ENCODE data around the gene JMJD6.
"Not testable (repeated sequence)": the region's sequence is repeated elsewhere in the genome, so short reads cannot be mapped to it uniquely, and the experiment has no call there.

JMJD6 gene

DNA sequence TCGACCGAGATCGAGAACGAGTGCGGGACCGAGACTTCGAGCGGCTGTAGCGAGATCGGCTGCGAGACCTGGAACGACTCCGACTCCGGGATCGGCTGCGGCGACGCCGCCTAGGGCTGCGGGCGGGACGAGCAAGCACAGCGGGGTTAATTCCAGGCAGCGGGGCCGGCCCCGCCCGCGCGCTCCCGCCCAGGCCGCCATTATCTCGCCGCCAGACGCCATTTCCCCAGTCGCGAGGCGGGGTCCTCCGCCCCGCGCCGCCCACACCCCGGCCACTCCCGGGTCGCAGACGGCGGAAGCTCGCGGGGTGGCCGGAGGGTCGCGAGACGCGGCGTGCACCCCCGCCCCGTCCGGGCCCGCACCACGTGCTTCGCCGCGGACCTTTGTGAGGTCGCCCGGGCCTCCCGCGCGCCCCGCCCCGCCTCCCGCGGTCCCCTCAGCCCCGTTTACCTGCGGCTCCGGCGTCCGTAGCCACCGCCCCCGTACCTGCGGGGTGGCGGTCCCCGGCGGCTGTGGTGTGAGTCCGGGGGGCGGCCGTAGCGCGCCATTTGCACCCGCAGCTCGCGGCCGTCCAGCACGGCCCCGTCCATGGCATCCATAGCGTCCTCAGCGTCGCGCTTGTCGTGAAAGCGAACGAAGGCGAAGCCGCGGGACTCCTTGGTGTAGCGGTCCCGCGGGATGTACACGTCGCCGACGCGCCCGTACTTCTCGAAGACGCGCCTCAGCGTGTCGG, 10.1 kb upstream of the JMJD6 start:
- no peak for DNase-seq

- DNase-seq: no peak
Measured at GRCh38 chr17:76735586-76736348, 9.4 kb upstream of the JMJD6 start.

DNA sequence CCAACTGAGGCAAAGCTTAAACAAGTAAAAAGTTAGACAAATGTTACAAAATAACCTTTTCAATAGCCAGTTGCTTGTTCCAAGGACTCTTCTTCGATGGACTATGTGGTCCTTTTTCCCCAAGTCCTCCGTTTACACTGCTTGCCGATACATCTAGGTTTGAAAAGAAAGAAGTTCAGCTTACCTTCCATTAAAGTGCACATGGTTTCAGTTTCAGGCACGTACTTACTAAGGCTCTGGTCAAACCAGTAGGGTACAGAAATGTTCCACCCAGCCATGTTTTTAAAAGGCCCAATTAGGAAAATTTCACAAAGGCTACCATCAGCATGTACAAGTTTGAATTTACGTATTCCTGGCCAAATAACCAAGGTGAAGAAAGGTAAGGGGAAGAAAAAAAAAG, 8.6 kb upstream of the JMJD6 start:
- no peak for DNase-seq

DNA sequence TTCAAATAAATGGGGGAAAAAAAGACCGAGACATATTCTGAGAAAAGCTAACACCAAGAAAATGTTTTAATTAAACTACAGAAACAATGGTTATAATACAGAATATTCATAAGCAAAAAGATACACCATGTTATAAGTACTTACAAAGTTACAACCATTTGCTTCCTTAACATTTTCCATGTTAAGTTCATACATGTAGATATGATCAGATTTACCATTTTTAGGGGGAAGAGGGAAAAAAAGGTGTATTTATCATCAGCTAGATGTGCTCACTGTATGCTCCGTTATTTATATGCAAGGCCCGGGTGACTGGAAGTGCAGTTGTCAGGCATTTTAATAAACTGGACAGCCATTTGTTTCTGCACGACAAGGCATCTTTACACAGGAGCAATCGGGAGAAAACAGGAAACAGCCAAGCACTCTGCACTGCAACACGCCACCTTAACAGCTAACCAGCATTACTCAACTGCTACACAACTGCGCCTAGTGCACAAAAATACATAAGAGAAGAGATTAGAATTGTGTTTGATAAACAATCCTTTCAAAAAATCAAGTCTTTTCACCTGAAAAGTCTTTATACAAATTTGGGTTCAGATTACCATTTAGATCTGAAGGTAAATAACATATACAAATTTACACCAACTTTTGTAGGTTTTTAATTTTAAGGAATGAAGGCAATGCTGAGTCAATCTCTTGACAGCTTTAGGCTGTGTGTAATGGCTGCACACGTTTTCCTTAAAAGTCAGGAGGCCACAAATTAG, 7.9 kb upstream of the JMJD6 start:
- DNase-seq: no peak

DNA sequence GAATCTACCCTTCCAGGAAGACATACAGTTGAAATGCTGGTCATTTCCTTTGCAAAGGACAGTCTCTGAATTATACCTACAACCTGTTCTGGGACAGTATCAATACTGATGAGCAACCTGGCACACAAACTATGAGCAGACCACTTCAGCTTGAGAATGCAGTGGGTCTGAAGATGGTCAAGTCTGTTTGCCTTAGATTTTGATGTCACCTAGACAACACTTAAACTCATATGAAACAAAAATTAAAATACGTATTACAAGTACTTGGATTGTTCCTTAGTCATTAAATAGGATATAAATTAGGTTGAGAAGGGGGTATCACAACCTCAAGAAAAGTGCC, 7.2 kb upstream of the JMJD6 start:
- DNase-seq: no peak

GRCh38 chr17:76732734-76733617, 6.6 kb upstream of the JMJD6 start:
- no peak for DNase-seq

- DNase-seq: not testable (repeated sequence)
Measured at GRCh38 chr17:76731800-76732733, 5.7 kb upstream of the JMJD6 start.

GRCh38 chr17:76727745-76728456, 1.5 kb upstream of the JMJD6 start:
- DNase-seq: no peak

DNA sequence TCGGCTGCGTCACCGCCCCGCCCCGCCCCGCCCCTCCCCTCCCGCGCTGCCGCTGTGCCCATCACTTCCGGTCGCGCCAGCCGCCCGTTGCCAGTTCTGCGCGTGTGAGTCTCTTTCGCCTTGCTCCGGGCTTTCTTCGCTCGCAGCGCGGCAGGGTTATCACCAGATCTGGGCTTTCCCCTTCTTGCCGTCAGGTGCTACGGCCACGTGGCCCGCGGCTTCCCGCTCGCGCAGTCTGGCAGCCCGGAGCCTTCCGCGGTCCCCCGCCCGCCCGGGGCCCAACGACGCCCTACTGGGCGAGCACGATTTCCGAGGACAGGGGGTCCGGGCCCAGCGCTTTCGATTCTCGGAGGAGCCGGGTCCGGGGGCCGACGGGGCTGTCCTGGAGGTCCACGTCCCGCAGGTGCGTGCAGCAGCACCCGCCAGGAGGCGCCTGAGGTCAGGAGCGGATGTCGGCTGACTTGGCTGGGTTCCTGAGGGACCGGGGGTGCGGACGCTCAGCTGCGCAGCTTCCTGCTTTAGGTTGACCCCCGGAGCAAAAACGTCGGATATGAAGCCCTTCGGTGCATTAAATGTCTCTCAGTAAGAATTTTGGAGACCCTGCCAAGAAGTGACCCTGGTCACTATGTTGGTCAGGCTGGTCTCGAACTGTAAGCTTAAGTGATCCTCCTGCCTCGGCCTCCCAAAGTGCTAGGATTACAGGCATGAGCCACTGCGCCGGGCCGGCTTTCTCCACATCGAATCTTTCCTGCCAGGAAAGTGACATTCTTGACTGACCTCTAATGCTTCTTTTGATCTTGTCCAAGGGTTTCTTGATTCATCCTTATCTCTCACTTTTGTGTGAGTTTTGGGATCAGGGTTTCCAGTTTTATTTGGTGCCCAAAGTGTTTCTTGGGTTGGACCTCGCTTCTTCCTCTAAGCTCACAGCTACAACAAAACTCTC, 641 bp upstream of the JMJD6 start, which contains the start of gene METTL23:
METTL23 (plus strand) TSS at position 64 of the 943 bp plus-strand sequence. CDS start 2,872 bp downstream, outside the sequence.
- DNase-seq: no peak

- DNase-seq: no peak
Measured at GRCh38 chr17:76725580-76726230, 701 bp downstream of the JMJD6 start.

DNA sequence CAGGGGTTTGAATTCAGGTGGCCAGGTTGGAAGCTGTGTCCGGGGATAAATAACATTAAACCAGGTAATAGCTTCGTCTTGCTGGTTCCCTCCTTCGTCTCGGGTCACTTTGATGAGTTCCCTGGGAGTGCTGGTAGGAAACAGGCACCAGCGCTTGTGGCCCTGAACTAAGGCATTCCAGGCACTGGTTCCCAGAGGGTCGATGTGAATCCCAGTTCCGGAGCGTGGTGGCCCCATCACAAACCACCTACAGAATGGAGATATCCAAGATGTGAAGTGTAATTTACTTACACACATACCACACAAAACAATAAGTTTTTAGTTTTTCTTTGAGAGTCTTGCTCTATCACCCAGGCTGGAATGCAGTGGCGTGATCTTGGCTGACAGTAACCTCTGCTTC, 2.6 kb downstream of the JMJD6 start:
- no peak for DNase-seq

- DNase-seq: not testable (repeated sequence)
Measured at GRCh38 chr17:76722977-76723376, 3.4 kb downstream of the JMJD6 start.

- no peak for DNase-seq
Measured at GRCh38 chr17:76722279-76722678, 4.1 kb downstream of the JMJD6 start.

DNA sequence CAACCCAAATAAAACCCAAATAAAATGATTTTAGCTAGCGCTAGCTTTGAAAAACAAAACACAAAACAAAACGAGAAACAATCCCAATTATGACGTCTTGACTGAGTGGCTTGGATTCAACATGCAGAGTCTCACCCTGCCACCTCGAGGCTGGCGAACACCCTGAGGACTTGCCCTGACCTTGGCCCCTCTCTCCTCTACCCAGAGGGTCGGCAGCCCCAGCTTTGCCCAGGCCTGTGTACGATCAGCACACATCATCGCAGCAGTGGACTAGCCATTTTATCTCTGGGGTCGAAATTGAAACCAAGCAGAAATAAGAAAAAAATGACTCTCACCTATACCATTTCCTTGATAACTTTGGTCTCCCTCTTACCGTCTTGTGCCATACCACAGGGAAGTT, 4.9 kb downstream of the JMJD6 start:
- DNase-seq: no peak

GRCh38 chr17:76720941-76721340, 5.5 kb downstream of the JMJD6 start:
- no peak for DNase-seq

DNA sequence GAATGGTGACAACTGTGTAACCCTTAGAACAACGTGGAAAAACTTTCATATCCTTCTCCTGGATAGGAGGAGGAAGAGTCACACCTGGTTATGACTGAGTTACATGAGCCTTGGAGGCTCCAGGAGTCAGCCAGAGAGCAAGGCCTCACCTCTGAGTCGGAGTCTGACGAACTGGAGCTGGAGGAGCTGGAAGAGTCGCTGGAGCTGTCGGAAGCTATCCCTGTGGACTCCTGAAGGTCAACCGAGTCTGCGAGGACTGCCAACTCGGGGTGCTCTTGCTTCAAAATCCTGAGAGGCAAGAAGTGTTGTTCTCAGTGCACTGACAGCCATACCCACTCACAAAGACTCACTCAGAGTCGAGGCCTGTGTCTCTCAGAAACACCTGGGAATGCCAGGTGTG, 6.2 kb downstream of the JMJD6 start:
- no peak for DNase-seq

DNA sequence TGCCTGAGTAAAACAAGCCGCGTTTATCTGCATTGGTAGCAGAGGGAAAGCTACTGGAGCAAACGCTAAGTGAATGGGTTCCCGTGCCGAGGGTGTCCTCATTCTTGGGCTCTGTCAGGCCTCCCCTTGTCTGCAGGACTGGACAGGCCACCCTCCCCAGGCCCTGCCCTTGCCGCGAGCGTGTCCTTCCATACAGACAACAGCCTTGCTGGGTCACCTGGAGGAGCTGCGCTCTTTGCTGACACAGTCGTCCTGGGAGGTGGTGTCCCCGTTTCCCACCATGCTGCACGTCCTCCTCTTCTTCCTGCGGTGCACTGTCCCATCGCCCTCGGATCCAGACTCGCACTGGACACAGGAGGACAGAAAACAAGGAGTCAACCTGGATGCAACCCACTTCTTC, 7.9 kb downstream of the JMJD6 start:
- no peak for DNase-seq

DNA sequence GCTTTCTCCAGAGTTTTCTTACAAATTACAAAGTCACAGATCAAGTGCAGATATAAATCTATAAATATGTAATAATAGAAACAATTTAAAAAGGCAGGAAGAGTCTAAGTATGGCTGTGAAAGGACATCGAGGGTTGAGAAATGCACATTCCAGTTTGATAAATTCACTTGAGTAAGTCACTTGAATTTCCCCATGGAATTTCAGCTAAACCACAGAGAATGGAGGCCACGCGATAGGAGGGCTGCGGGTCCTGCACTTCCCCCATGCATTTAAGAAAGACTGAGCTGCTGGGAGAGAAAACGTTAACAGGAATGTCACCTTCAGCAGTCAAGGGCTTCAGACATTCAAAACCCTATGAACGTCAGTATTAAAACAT, 9.6 kb downstream of the JMJD6 start:
- DNase-seq: no peak

DNA sequence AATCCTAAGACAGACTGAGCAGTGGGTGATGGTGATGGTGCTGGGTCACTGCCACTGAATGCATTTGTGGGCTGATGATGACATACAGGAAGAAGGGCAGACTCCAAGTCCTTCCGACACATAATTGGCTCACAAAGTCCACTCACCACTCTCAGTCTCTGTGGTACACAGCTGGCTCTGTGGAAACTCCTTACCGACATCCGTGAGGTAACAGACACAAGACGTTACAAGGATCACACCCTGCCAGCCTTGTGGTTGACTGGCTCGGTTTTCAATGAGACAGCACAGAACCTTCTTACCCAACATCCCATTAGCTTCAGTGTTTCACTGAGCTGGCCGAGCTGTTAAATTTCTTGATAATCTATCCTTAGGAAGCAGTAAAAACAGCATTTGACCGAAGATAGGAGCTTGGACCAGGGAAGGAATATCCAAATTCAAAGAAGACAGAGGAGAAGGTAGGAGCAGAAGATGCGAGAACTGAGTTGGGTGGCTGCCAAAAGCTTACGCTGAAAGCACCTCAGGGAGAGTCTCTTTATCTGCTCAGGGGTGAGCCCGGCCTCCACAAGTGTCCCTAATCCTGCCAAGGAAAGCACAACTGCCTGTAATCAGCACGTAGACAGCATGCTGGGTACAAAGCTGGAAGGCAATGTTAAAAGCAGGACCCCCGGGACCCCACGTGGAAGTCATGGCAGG, 10.1 kb downstream of the JMJD6 start:
- no peak for DNase-seq

All from NCI-H1048 (cell line).